K562 (cell line): ENCODE results near the gene HES4. TPM values are rescaled to one million over a fixed set of nuclear protein-coding genes. Genes with fewer than 3 reads are reported as not detected.

Experiments
- ATAC-seq: fragments of 200-7000 bp; cut with Tn5 transposase; 3 replicates; pipeline ENCODE4 v1.9.1; 2020; ENCODE audit warnings: moderate library complexity
- BruUV-seq: library from RNA; stranded (reverse); fragments of 400-500 nt; replicated peaks from 2 replicates; lab custom pipeline; 2021; lab: Mats Ljungman, UMichigan
- CTCF ChIA-PET: fragments of 300-600 bp; formaldehyde crosslinking; extraction: SDS; loops from one replicate; lab custom pipeline; 2021; ENCODE audit warnings: low intra/inter-chr PET ratio; lab: Yijun Ruan, JAX
- POLR2A ChIA-PET: fragments of 300-600, 350-650 bp; sonication (Branson Sonifier 250); formaldehyde crosslinking; extraction: SDS; loops from one replicate; lab custom pipeline; 2021; ENCODE audit warnings: antibody characterized with exemption, inconsistent platforms; lab: Yijun Ruan, JAX
- DNase-seq, 4 experiments: peaks; one replicate each; pipeline versions ENCODE4 v3.0.0 to v3.0.0-alpha.2; 2011 to 2018; ENCODE audit warnings: low spot score in 3 of 4, mixed read lengths in 3 of 4; ENCODE audit errors: extremely low read depth in 1 of 4
- FAIRE-seq: peaks from 2 replicates; lab custom pipeline; 2011; peaks lifted over from hg19 to GRCh38; lab: Jason Lieb, UNC
- H2AFZ ChIP-seq: 2 replicates; pipeline ENCODE4 v1.6.0; 2011; ENCODE audit warnings: low read depth, low read length, control low read depth, inconsistent platforms
- H3K27ac ChIP-seq: fragments of 200-600 bp; 3 replicates; pipeline ENCODE4 v1.8.0; 2011; ENCODE audit warnings: low read depth, mild to moderate bottlenecking, control low read depth, inconsistent platforms, low read length, moderate library complexity, mixed read lengths; ENCODE audit errors: extremely low read depth
- H3K27me3 ChIP-seq, 2 experiments: fragments of 300-600 bp in 1 of 2; 2 replicates in 1 of 2; 3 replicates in 1 of 2; pipeline versions ENCODE4 v1.6.0 to v1.8.0; 2011; ENCODE audit warnings: inconsistent platforms in 2 of 2, low read length in 2 of 2, mild to moderate bottlenecking in 1 of 2, mixed read lengths in 1 of 2, moderate library complexity in 1 of 2; ENCODE audit not compliant: control insufficient read depth in 2 of 2, insufficient read depth in 2 of 2
- H3K36me3 ChIP-seq: fragments of 300-600 bp; 3 replicates; pipeline ENCODE4 v1.8.0; 2011; ENCODE audit warnings: mild to moderate bottlenecking, low read length, inconsistent platforms; ENCODE audit not compliant: control insufficient read depth, insufficient read depth
- H3K4me1 ChIP-seq, 2 experiments: fragments of 200-600 bp in 1 of 2; replicated peaks in 1 of 2; 2 replicates in 1 of 2; 3 replicates in 1 of 2; pipeline versions ENCODE4 v1.5.1 to v1.8.0; 2011; ENCODE audit warnings: inconsistent platforms in 2 of 2, low read length in 2 of 2, mild to moderate bottlenecking in 1 of 2, mixed read lengths in 1 of 2, moderate library complexity in 1 of 2; ENCODE audit not compliant: control insufficient read depth in 2 of 2, insufficient read depth in 2 of 2
- H3K4me2 ChIP-seq: 2 replicates; pipeline ENCODE4 v1.6.1; 2011; ENCODE audit warnings: low read length, control low read depth, inconsistent platforms, mixed read lengths; ENCODE audit not compliant: insufficient read depth
- H3K4me3 ChIP-seq: fragments of 200-600 bp; sonication (generic), shearing (Covaris generic); 2 replicates; pipeline ENCODE4 v1.5.1; 2016; ENCODE audit warnings: control low read depth, inconsistent platforms
- H3K79me2 ChIP-seq: fragments of 200-600 bp; 3 replicates; pipeline ENCODE4 v1.8.0; 2011; ENCODE audit warnings: low read length, inconsistent platforms; ENCODE audit not compliant: control insufficient read depth, insufficient read depth
- H3K9ac ChIP-seq, 2 experiments: 2 replicates each; pipeline versions ENCODE4 v1.6.0 to v1.6.1; 2011; ENCODE audit warnings: low read depth in 2 of 2, low read length in 2 of 2, control low read depth in 1 of 2, inconsistent platforms in 1 of 2, mild to moderate bottlenecking in 1 of 2, mixed read lengths in 1 of 2; ENCODE audit not compliant: insufficient read depth in 1 of 2
- H3K9me1 ChIP-seq: one replicate; pipeline ENCODE4 v1.6.0; 2011; ENCODE audit warnings: inconsistent platforms, mild to moderate bottlenecking, low read length, moderate library complexity; ENCODE audit not compliant: control insufficient read depth, insufficient read depth
- H3K9me3 ChIP-seq: replicated peaks from 2 replicates; pipeline ENCODE4 v1.5.1; 2011; ENCODE audit warnings: low read depth, low read length, inconsistent platforms; ENCODE audit not compliant: control insufficient read depth, insufficient read depth
- H4K20me1 ChIP-seq: replicated peaks from 2 replicates; pipeline ENCODE4 v1.6.1; 2011; ENCODE audit warnings: low read length, inconsistent platforms, mixed read lengths; ENCODE audit not compliant: control insufficient read depth, insufficient read depth
- CHCHD3 ChIP-seq: fragments of 250-450 bp; sonication (Bioruptor Pico); IDR thresholded peaks from 2 replicates; pipeline ENCODE4 v2.1.2; 2022; ENCODE audit warnings: mild to moderate bottlenecking
- FOXP4 ChIP-seq: sonication (generic); formaldehyde crosslinking; IDR thresholded peaks from 2 replicates; pipeline ENCODE4 v1.8.0; 2022; ENCODE audit warnings: mild to moderate bottlenecking, missing genetic modification reagents, borderline replicate concordance
- MCM2 ChIP-seq: fragments of 450-650 bp; IDR thresholded peaks from 2 replicates; pipeline ENCODE4 v1.6.1; 2017; ENCODE audit warnings: low read depth, mild to moderate bottlenecking
- NCOA2 ChIP-seq, 2 experiments: fragments of 450-650 bp; IDR thresholded peaks; 2 replicates each; pipeline ENCODE4 v1.6.1; 2018; ENCODE audit warnings: mild to moderate bottlenecking in 2 of 2, moderate library complexity in 1 of 2; ENCODE audit not compliant: partially characterized antibody in 2 of 2
- PHTF2 ChIP-seq: fragments of 250-450 bp; sonication (Bioruptor Pico); IDR thresholded peaks from 2 replicates; pipeline ENCODE4 v1.5.0; 2021; ENCODE audit warnings: mild to moderate bottlenecking
- RNF2 ChIP-seq: sonication (generic); IDR thresholded peaks from 2 replicates; pipeline ENCODE4 v1.6.1; 2016
- SMARCA4 ChIP-seq: fragments of 450-650 bp; IDR thresholded peaks from 2 replicates; pipeline ENCODE4 v1.6.1; 2016
- SMARCE1 ChIP-seq: fragments of 450-650 bp; IDR thresholded peaks from 2 replicates; pipeline ENCODE4 v1.7.1; 2016; ENCODE audit warnings: mild to moderate bottlenecking
- THRB ChIP-seq: fragments of 450-650 bp; formaldehyde crosslinking; conservative IDR thresholded peaks from 2 replicates; pipeline ENCODE4 v1.4.0; 2022; ENCODE audit warnings: mild to moderate bottlenecking, missing genetic modification characterization
- TSC22D4 ChIP-seq: fragments of 450-650 bp; IDR thresholded peaks from 2 replicates; pipeline ENCODE4 v1.6.1; 2016; ENCODE audit warnings: missing genetic modification characterization, missing biosample characterization, control low read depth
- WHSC1 ChIP-seq: IDR thresholded peaks from one replicate; pipeline ENCODE4 v1.6.1; 2012; ENCODE audit warnings: low read length, control low read depth, inconsistent platforms
- WGBS: fragments of 100-300 bp; shearing (Covaris generic); methylation state at CpG from one replicate; pipeline ENCODE4 v1.1.6; 2016; ENCODE audit warnings: low coverage, mixed read lengths; ENCODE audit not compliant: insufficient coverage; ENCODE audit errors: missing lambda C conversion rate; 5-methylcytosine and 5-hydroxymethylcytosine counted together
- in situ Hi-C: fragments of 300-500 bp; cut with MboI; formaldehyde crosslinking; loops from 4 replicates; pipeline ENCODE4 v1.15.0; 2018; ENCODE audit warnings: inconsistent platforms, mixed read lengths
- intact Hi-C: fragments of 100-400 bp; cut with micrococcal nuclease; formaldehyde crosslinking; loops from 2 replicates; pipeline ENCODE4 v1.14.2; 2022
- polyA plus RNA-seq, 8 experiments: library from polyadenylated mRNA; depleted of rRNA in 4 of 8; stranded (reverse) in 5 of 8; unstranded in 3 of 8; fragments of >200 nt; fragmentation: Nextera tagmentation in 2 of 8; fragmentation: Illumina TruSeq in 1 of 8; extraction: Ambion mirVana in 2 of 8; extraction: Trizol in 1 of 8; gene quantifications; 2 replicates each; pipeline versions ENCODE4 v1.2.1 to v1.2.3, GENCODE V29; 2011 to 2014; ENCODE audit warnings: inconsistent platforms in 1 of 8, missing spikeins in 1 of 8
- total RNA-seq, 7 experiments: library from RNA; depleted of rRNA in 6 of 7; stranded (reverse); fragments of >200 nt in 6 of 7; fragmentation: Illumina TruSeq in 2 of 7; extraction: Trizol in 2 of 7; gene quantifications; 2 replicates each; pipeline versions ENCODE4 v1.2.1 to v1.2.3, GENCODE V29; 2011 to 2021; ENCODE audit warnings: low replicate concordance in 1 of 7
- TF ChIP-seq, protein P1 (sequence below): IDR thresholded peaks from 2 replicates; pipeline ENCODE4 v1.6.1; 2016; ENCODE audit warnings: missing genetic modification characterization, missing compliant biosample characterization

HES4 gene
- total and polyA plus RNA-seq, 9 of the 15 experiments (the other 6 are each of a cell fraction or from before 2014, with no cell fraction given) = 0.21 to 43.7 (median 5.3) TPM; not detected in 2

DNA sequence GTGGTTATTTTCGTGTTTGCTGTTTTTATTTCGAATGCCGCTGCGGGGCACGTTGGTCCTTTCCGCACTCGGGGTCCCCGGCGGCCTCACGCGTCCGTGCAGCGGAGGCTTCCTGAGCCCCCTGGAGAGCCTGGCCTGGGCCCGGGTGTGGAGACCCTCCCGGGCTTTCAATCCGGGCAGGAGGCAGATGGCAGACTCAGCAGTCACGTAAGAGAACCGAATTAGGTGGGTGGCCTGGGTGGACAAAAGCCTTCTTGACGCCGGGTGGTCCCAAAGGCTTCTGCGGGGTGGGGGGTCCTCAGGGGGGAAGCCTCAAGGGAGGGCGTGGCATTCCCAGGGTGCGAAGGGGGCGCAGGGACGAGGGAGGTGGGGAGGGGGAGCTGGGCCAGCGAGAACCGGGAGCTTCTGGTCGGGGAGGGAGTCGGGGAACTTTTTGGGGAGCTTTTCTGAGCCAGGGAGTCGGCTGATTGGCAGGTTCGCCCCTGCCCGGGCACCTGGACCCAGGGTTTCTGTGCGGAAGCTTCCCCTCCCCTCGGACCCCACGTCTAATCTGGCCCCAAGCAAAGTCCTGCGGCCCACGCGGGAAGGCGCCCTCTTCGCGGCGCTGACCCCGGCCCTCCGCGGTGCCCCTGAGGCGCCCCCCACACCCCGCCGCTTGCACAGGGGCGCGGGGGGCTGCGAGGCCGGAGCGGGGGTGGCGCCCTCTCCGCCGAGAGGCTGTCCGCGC is 1.3 kb upstream of the HES4 start (continued):
- no peak for TF ChIP-seq NCOA2 (IDR thresholded peaks at IDR 0.05; ENCODE audit: partially characterized antibody in 2 of 2)

DNA sequence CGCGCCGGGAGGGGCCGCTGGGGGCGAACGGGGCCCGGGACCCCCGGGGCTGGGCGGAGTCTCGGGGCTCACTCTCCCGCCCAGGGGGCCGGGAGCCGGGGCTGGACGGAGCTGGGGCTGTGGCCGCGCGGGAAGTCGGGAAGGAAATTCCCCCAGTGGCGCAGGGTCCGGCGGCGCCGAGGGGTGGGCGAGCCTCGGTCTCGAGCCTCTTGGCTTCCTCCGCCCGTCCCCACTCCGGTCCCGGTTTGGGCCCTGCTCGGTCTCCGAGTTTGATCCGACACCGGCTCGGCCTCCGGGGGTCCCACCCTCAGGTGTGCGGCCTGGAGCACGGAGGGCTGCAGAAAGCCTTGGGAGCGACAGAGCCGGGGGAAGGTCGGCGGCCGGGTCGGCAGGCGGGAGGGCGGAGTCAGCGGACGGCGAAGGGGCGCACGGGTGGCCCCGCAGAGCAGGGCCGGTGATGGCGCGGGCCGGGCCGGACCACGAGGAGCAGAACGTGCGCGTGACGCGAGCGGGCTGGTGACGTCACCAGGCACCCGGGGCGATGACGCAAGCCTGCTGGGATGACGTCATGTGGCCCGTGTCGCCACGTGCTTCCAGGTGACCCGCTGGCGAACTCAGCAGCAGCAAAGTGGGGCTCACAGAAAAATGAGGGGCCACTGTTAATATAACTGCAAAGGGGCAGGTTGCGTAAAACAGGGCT is 610 bp upstream of the HES4 start:
- CTCF ChIA-PET = interaction anchor here (1.5 kb wide), 1 partner anchor 15 kb away, joined by 9 read pairs; no protein-coding TSS in a partner anchor
- Histone ChIP-seq H3K9me1 (no peaks in the 10 kb centered on the region), H3K36me3 (no peaks in the 10 kb centered on the region), H3K27me3 (no peaks in the 10 kb centered on the region), H3K79me2 (peaks cover 16% of the 10 kb centered on the region; the same call in 2 of the 3 replicates), H2AFZ (peak overlapping the region; percentile 89), H3K27ac (peak overlapping the region; percentile 95), H3K4me3 (peak overlapping the region; percentile 52), H4K20me1 (peaks cover 10% of the 10 kb centered on the region; the same call in 1 of the 2 replicates), H3K9ac (peak overlapping the region; percentile 86 to 99), H3K9me3 (no peaks in the 10 kb centered on the region), H3K4me1 (peaks cover 31 to 93% of the 10 kb centered on the region in 2 experiments), H3K4me2 (peak overlapping the region; percentile 77)
- 2% methylated on average over 56 of the region's 75 CpGs for WGBS
- DNase-seq (peak; percentile 93 to 97 (median 93)), ATAC-seq (peak; percentile 60), FAIRE-seq (peak; percentile 97)
- BruUV-seq = TSS peak; percentile 79
- POLR2A ChIA-PET = interaction anchor here (0.6 to 2.3 kb wide), 4 partner anchors 13 to 375 kb away, joined by 4 to 16 read pairs (median 4); partner anchors contain the start of genes AURKAIP1 and ISG15
- in situ Hi-C loops (no loop called here), intact Hi-C loops (loop anchor here (5.0 kb wide), 1 partner anchor 62 kb away; no protein-coding TSS in a partner anchor)
- TF ChIP-seq SMARCE1 (0 out of 2 replicates have a peak, but pooled peaks have one; percentile 43), WHSC1 (no peak), SMARCA4 (0 out of 2 replicates have a peak, but pooled peaks have one; percentile 14), THRB (CRISPR knock-in tag) (no peak), TSC22D4 (tag) (no peak), RNF2 (peak; percentile 85; the same call in 1 of the 2 replicates), FOXP4 (CRISPR knock-in tag) (peak; percentile 82; the same call in 1 of the 2 replicates), CHCHD3 (CRISPR knock-in tag) (no peak), PHTF2 (no peak), MCM2 (no peak)
- TF ChIP-seq, protein P1, sequence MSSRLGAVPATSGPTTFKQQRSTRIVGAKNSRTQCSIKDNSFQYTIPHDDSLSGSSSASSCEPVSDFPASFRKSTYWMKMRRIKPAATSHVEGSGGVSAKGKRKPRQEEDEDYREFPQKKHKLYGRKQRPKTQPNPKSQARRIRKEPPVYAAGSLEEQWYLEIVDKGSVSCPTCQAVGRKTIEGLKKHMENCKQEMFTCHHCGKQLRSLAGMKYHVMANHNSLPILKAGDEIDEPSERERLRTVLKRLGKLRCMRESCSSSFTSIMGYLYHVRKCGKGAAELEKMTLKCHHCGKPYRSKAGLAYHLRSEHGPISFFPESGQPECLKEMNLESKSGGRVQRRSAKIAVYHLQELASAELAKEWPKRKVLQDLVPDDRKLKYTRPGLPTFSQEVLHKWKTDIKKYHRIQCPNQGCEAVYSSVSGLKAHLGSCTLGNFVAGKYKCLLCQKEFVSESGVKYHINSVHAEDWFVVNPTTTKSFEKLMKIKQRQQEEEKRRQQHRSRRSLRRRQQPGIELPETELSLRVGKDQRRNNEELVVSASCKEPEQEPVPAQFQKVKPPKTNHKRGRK = no peak
